ENCODE results near the gene SHOC2. TPM values are rescaled to one million over a fixed set of nuclear protein-coding genes. Genes with fewer than 3 reads are reported as not detected.
A peak's percentile ranks its signal among the peaks of the same experiment; 100 is the strongest.

Gene SHOC2
- total and polyA plus RNA-seq, 2 of the 4 experiments (the other 2 are of a cell fraction): 13.4 to 47.5 TPM

DNA sequence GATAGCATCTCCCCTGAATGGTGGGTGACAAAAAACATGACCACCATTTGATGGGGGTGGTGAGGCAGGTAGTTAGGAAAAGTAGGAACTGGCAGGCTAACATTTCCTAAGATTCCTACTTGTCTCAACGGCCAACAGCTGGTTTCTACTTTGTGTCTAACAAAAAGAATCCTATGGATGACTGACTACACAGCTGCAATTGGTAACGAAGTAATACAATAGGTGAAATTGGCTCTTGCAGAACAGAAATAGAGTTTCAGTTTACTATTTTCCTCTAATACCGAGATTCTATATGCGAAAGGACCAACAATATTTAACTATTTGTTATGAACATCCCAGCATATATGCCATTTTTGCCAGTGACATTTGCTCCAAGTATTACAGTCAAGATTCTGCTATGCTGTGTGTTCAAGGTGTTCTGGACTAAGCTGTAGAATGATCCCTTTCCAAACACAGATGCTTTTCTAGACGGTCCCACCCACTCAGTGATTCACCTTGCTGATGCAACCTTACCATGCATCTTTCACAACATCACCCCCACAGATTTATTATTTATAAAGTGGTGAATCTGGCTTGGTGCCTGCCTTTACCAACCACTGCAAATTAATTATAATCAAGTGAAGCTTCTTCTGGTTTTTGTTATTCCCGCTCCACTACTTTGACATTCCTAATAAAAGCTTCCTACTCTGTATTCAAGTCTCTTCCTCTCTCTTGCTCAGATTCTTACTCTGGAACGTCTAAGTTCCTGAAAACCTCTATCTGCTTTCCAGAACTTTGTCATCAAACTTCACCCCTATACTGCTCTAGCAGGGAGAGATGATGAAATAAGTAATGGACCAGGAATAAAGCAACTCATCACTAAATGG, 17.2 kb upstream of the SHOC2 start:
- no CpG with 5 or more reads among the region's 7 CpGs for WGBS, 2 experiments (ENCODE audit: extremely low coverage in 2 of 2, insufficient read length in 1 of 2)
- peak overlapping the region; percentile 44; the same call in 1 of the 2 replicates for H3K27ac ChIP-seq (ENCODE audit: insufficient read depth, low read length)
- H4K8ac ChIP-seq (ENCODE audit: low read depth in 2 of 2, low read length in 2 of 2): peak overlapping the region in 1 of 2 experiments; percentile 27; a peak in 1 of 4 replicates
- dilution Hi-C loops (cut with HindIII; ENCODE audit: low sequenced_read_pairs, unreplicated experiment) (no loop called here), in situ Hi-C loops (cut with MboI; ENCODE audit: low sequenced_read_pairs) (no loop called here), intact Hi-C loops (cut with micrococcal nuclease) (no loop called here)
- peak overlapping the region; percentile 43; the same call in 1 of the 2 replicates for H2BK20ac ChIP-seq (ENCODE audit: low read depth, low read length)
- peak overlapping the region; percentile 43 for H2BK5ac ChIP-seq (ENCODE audit: low read depth, low read length, poor library complexity, severe bottlenecking)
- H3K18ac ChIP-seq (ENCODE audit: low read depth, low read length): peak overlapping the region; percentile 65; the same call in 1 of the 2 replicates
- H3K9me3 ChIP-seq (ENCODE audit: control insufficient read depth, insufficient read depth, low read length): no peaks in the 10 kb centered on the region
- no peaks in the 10 kb centered on the region for H3K27me3 ChIP-seq (ENCODE audit: control insufficient read depth, insufficient read depth, low read length)
- H3K4ac ChIP-seq (ENCODE audit: low read depth, low read length): peak overlapping the region; percentile 48; the same call in 1 of the 2 replicates
- no peak overlapping the region for H2BK15ac ChIP-seq (ENCODE audit: low read depth, low read length)
- no peak overlapping the region for H3K4me2 ChIP-seq (ENCODE audit: low read depth, low read length)
- peak overlapping the region; percentile 68; the same call in 1 of the 2 replicates for H2BK120ac ChIP-seq (ENCODE audit: low read depth, low read length)
- no peaks in the 10 kb centered on the region for H4K20me1 ChIP-seq (ENCODE audit: insufficient read depth, low read length)
- no TSS peak for BruUV-seq (replicated peaks)
- H3K9me1 ChIP-seq (ENCODE audit: insufficient read depth, low read length): peaks cover 7% of the 10 kb centered on the region; the same call in 1 of the 2 replicates
- H3K14ac ChIP-seq (replicated peaks; ENCODE audit: low read depth, low read length): peak overlapping the region; percentile 30; the same call in 1 of the 2 replicates
- H3K4me1 ChIP-seq (ENCODE audit: control insufficient read depth, insufficient read depth, low read length): peaks cover 7% of the 10 kb centered on the region
- H2AFZ ChIP-seq (replicated peaks; ENCODE audit: low read length, poor library complexity): no peak overlapping the region
- no peak overlapping the region for H3K9ac ChIP-seq (ENCODE audit: low read depth, low read length)
- peak overlapping the region; percentile 20; the same call in 1 of the 2 replicates for H3K23ac ChIP-seq (ENCODE audit: low read depth, low read length)
- peaks cover 10 to 12% of the 10 kb centered on the region in 2 experiments; a peak in 3 of 4 replicates for H3K79me1 ChIP-seq (ENCODE audit: low read depth in 1 of 2, low read length in 2 of 2)
- H4K91ac ChIP-seq (ENCODE audit: insufficient read depth, low read depth, low read length): peak overlapping the region; percentile 42; the same call in 1 of the 2 replicates
- peaks cover 11% of the 10 kb centered on the region; the same call in 1 of the 2 replicates for H3K36me3 ChIP-seq (ENCODE audit: control insufficient read depth, insufficient read depth, low read length)
- ChIA-PET POLR2A (ENCODE audit: unreplicated experiment) (no interaction called here), CTCF (interaction anchor here (0.6 to 1.6 kb wide), 4 partner anchors 8 to 31 kb away, joined by 3 to 5 read pairs (median 4); no protein-coding TSS in a partner anchor)
- H4K5ac ChIP-seq (ENCODE audit: low read depth, low read length): no peak overlapping the region
- H2AK9ac ChIP-seq (replicated peaks; ENCODE audit: low read depth, low read length, poor library complexity): no peak overlapping the region
- TF ChIP-seq SMC3 (IDR thresholded peaks at IDR 0.05; ENCODE audit: low read depth, low read length) (no peak), MAFK (IDR thresholded peaks at IDR 0.05; ENCODE audit: low read depth, low read length) (no peak), CHD1 (IDR thresholded peaks at IDR 0.05; ENCODE audit: low read depth, low read length) (no peak), FOS (IDR thresholded peaks at IDR 0.05; ENCODE audit: low read depth, low read length) (peak; percentile 60), CEBPB (IDR thresholded peaks at IDR 0.05; ENCODE audit: low read depth, low read length) (peak; percentile 95)
- H3K56ac ChIP-seq (ENCODE audit: extremely low read depth, insufficient read depth, low read length): no peak overlapping the region
- no peak overlapping the region for H3K4me3 ChIP-seq (ENCODE audit: insufficient read depth, low read depth, low read length)
- H2AK5ac ChIP-seq (ENCODE audit: low read depth, low read length): peak overlapping the region; percentile 26; the same call in 1 of the 2 replicates
- ATAC-seq (ENCODE audit: low read depth) (peak; percentile 71), DNase-seq (peak; percentile 80)

All from IMR-90 (cell line).